Activated CD8-positive, alpha-beta T cell treated with anti-CD3 and anti-CD28 coated beads, Interleukin-2, amount 10 ng/mL, durations not matched to agents 7 days and 5 days (primary cell): ENCODE measurements around the gene ARL6IP4. TPM values are rescaled to one million over a fixed set of nuclear protein-coding genes. Genes with fewer than 3 reads are reported as not detected.

ENCODE experiments used
- ATAC-seq: fragments of 150-1000 bp; cut with Tn5 transposase; one replicate; pipeline ENCODE4 v1.10.0; 2021; ENCODE audit warnings: moderate library complexity
- CTCF ChIA-PET: fragments of 350-600 bp; sonication (Branson Sonifier 250); formaldehyde crosslinking; loops from one replicate; lab custom pipeline; 2021; ENCODE audit warnings: antibody characterized with exemption; lab: Charles Lee
- POLR2A ChIA-PET: fragments of 350-600 bp; sonication (Branson Sonifier 250); formaldehyde crosslinking; loops from one replicate; lab custom pipeline; 2021; ENCODE audit warnings: antibody characterized with exemption; lab: Charles Lee
- DNase-seq: peaks from one replicate; pipeline ENCODE4 v3.0.0-alpha.2; 2020
- H3K27ac Mint-ChIP-seq: one replicate; pipeline ENCODE4 v1.8.0; 2021; ENCODE audit warnings: mild to moderate bottlenecking, mixed read lengths
- H3K27me3 Mint-ChIP-seq: one replicate; pipeline ENCODE4 v1.8.0; 2021; ENCODE audit warnings: low read depth, mixed read lengths
- H3K36me3 Mint-ChIP-seq: one replicate; pipeline ENCODE4 v1.8.0; 2021; ENCODE audit warnings: low read depth, mixed read lengths
- H3K4me1 Mint-ChIP-seq: one replicate; pipeline ENCODE4 v1.8.0; 2021; ENCODE audit warnings: low read depth, mixed read lengths
- H3K4me3 Mint-ChIP-seq: one replicate; pipeline ENCODE4 v1.8.0; 2021; ENCODE audit warnings: mild to moderate bottlenecking, mixed read lengths
- H3K9me3 Mint-ChIP-seq: one replicate; pipeline ENCODE4 v1.8.0; 2022; ENCODE audit warnings: mixed read lengths; ENCODE audit not compliant: insufficient read depth
- total RNA-seq, 2 experiments: library from RNA; stranded (reverse); gene quantifications; one replicate each; pipeline ENCODE4 v1.2.3, GENCODE V29; 2021

ARL6IP4 gene
- total RNA-seq, 2 experiments from 2014 or later = 204 to 213 TPM

- Mint-ChIP-seq H3K27ac (no peak overlapping the region), H3K27me3 (no peaks in the 10 kb centered on the region), H3K4me1 (peaks cover 3% of the 10 kb centered on the region), H3K4me3 (no peak overlapping the region), H3K36me3 (no peaks in the 10 kb centered on the region), H3K9me3 (no peaks in the 10 kb centered on the region)
- ATAC-seq = no peak
- ChIA-PET CTCF (no interaction called here), POLR2A (interaction anchor here (1.4 kb wide), 1 partner anchor 13 kb away, joined by 6 read pairs; no protein-coding TSS in a partner anchor)
- no peak for DNase-seq
Observed at GRCh38 chr12:122995503-122996187, 15.2 kb downstream of the ARL6IP4 start.

- H3K36me3 Mint-ChIP-seq = no peaks in the 10 kb centered on the region
- no peaks in the 10 kb centered on the region for H3K9me3 Mint-ChIP-seq
- CTCF ChIA-PET = no interaction called here
- H3K27ac Mint-ChIP-seq = no peak overlapping the region
- H3K4me3 Mint-ChIP-seq = no peak overlapping the region
- POLR2A ChIA-PET = interaction anchor here (1.4 kb wide), 1 partner anchor 14 kb away, joined by 6 read pairs; no protein-coding TSS in a partner anchor
- ATAC-seq = no peak
- H3K27me3 Mint-ChIP-seq = no peaks in the 10 kb centered on the region
- DNase-seq = no peak
- H3K4me1 Mint-ChIP-seq = peaks cover 3% of the 10 kb centered on the region
Observed at GRCh38 chr12:122996188-122996601, 15.7 kb downstream of the ARL6IP4 start.

- no peak for DNase-seq
- Mint-ChIP-seq H3K27me3 (no peaks in the 10 kb centered on the region), H3K9me3 (no peaks in the 10 kb centered on the region), H3K36me3 (no peaks in the 10 kb centered on the region), H3K4me1 (peaks cover 3% of the 10 kb centered on the region), H3K4me3 (no peak overlapping the region), H3K27ac (no peak overlapping the region)
- CTCF ChIA-PET = no interaction called here
- no peak for ATAC-seq
- POLR2A ChIA-PET = no interaction called here
Observed at GRCh38 chr12:122996621-122997342, 16.3 kb downstream of the ARL6IP4 start.

- Mint-ChIP-seq H3K27ac (no peak overlapping the region), H3K4me3 (no peak overlapping the region), H3K4me1 (peaks cover 3% of the 10 kb centered on the region), H3K27me3 (no peaks in the 10 kb centered on the region), H3K36me3 (no peaks in the 10 kb centered on the region), H3K9me3 (no peaks in the 10 kb centered on the region)
- ChIA-PET CTCF (no interaction called here), POLR2A (interaction anchor here (0.6 to 1.3 kb wide), 2 partner anchors 23 to 128 kb away, joined by 3 to 4 read pairs; partner anchors contain the start of gene OGFOD2)
- DNase-seq (no peak), ATAC-seq (no peak)
Observed at GRCh38 chr12:122997343-122998250, 17.1 kb downstream of the ARL6IP4 start.

- ATAC-seq (no peak), DNase-seq (no peak)
- Mint-ChIP-seq H3K4me1 (peaks cover 3% of the 10 kb centered on the region), H3K27me3 (no peaks in the 10 kb centered on the region), H3K36me3 (no peaks in the 10 kb centered on the region), H3K4me3 (no peak overlapping the region), H3K9me3 (no peaks in the 10 kb centered on the region), H3K27ac (no peak overlapping the region)
- POLR2A ChIA-PET = interaction anchor here (0.6 to 1.3 kb wide), 2 partner anchors 23 to 129 kb away, joined by 3 to 4 read pairs; partner anchors contain the start of gene OGFOD2
- CTCF ChIA-PET = no interaction called here
Observed at GRCh38 chr12:122998316-122998715, 17.8 kb downstream of the ARL6IP4 start.

- DNase-seq (no peak), ATAC-seq (no peak)
- H3K27ac Mint-ChIP-seq = no peak overlapping the region
- no peaks in the 10 kb centered on the region for H3K9me3 Mint-ChIP-seq
- H3K4me3 Mint-ChIP-seq = no peak overlapping the region
- peaks cover under 1% of the 10 kb centered on the region for H3K4me1 Mint-ChIP-seq
- H3K27me3 Mint-ChIP-seq = no peaks in the 10 kb centered on the region
- POLR2A ChIA-PET = no interaction called here
- CTCF ChIA-PET = no interaction called here
- H3K36me3 Mint-ChIP-seq = no peaks in the 10 kb centered on the region
Observed at GRCh38 chr12:122999196-122999946, 18.9 kb downstream of the ARL6IP4 start.

GRCh38 chr12:122999986-123000420 is 19.5 kb downstream of the ARL6IP4 start:
- H3K4me1 Mint-ChIP-seq = no peaks in the 10 kb centered on the region
- no peaks in the 10 kb centered on the region for H3K36me3 Mint-ChIP-seq
- H3K4me3 Mint-ChIP-seq = no peak overlapping the region
- no peak for ATAC-seq
- no peak overlapping the region for H3K27ac Mint-ChIP-seq
- no peaks in the 10 kb centered on the region for H3K27me3 Mint-ChIP-seq
- DNase-seq = no peak
- ChIA-PET CTCF (no interaction called here), POLR2A (no interaction called here)
- no peaks in the 10 kb centered on the region for H3K9me3 Mint-ChIP-seq

GRCh38 chr12:123000578-123000977 is 20.1 kb downstream of the ARL6IP4 start:
- ATAC-seq (no peak), DNase-seq (no peak)
- Mint-ChIP-seq H3K36me3 (no peaks in the 10 kb centered on the region), H3K9me3 (no peaks in the 10 kb centered on the region), H3K27me3 (no peaks in the 10 kb centered on the region), H3K4me1 (no peaks in the 10 kb centered on the region), H3K27ac (no peak overlapping the region), H3K4me3 (no peak overlapping the region)
- ChIA-PET POLR2A (interaction anchor here (0.5 kb wide), 1 partner anchor 238 kb away, joined by 3 read pairs; no protein-coding TSS in a partner anchor), CTCF (no interaction called here)

- H3K9me3 Mint-ChIP-seq = no peaks in the 10 kb centered on the region
- CTCF ChIA-PET = no interaction called here
- no peaks in the 10 kb centered on the region for H3K27me3 Mint-ChIP-seq
- no peak overlapping the region for H3K27ac Mint-ChIP-seq
- DNase-seq (no peak), ATAC-seq (no peak)
- H3K4me3 Mint-ChIP-seq = no peak overlapping the region
- H3K36me3 Mint-ChIP-seq = no peaks in the 10 kb centered on the region
- no peaks in the 10 kb centered on the region for H3K4me1 Mint-ChIP-seq
- POLR2A ChIA-PET = no interaction called here
Observed at GRCh38 chr12:123001464-123001863, 21.0 kb downstream of the ARL6IP4 start.

- ChIA-PET POLR2A (no interaction called here), CTCF (interaction anchor here (1.3 kb wide), 1 partner anchor 235 kb away, joined by 4 read pairs; no protein-coding TSS in a partner anchor)
- Mint-ChIP-seq H3K36me3 (no peaks in the 10 kb centered on the region), H3K27ac (no peak overlapping the region), H3K4me3 (no peak overlapping the region), H3K9me3 (no peaks in the 10 kb centered on the region), H3K4me1 (no peaks in the 10 kb centered on the region), H3K27me3 (no peaks in the 10 kb centered on the region)
- DNase-seq (no peak), ATAC-seq (no peak)
Observed at GRCh38 chr12:123003257-123003656, 22.8 kb downstream of the ARL6IP4 start.

- Mint-ChIP-seq H3K4me3 (no peak overlapping the region), H3K36me3 (no peaks in the 10 kb centered on the region), H3K4me1 (no peaks in the 10 kb centered on the region), H3K27ac (no peak overlapping the region), H3K27me3 (no peaks in the 10 kb centered on the region), H3K9me3 (no peaks in the 10 kb centered on the region)
- ATAC-seq (no peak), DNase-seq (no peak)
- ChIA-PET POLR2A (no interaction called here), CTCF (no interaction called here)
Observed at GRCh38 chr12:123004287-123004686, 23.8 kb downstream of the ARL6IP4 start.
